Stomach (tissue), 9 donors: ENCODE measurements around the gene ZNRF3. TPM values are rescaled to one million over a fixed set of nuclear protein-coding genes. Genes with fewer than 3 reads are reported as not detected.
A peak's percentile ranks its signal among the peaks of the same experiment; 100 is the strongest.

Experiments used
- DNase-seq, 2 donors: peaks; one replicate each; pipeline versions ENCODE4 v3.0.0 to v3.0.0-alpha.2; 2013 to 2019
- H3K27ac ChIP-seq, 5 donors: fragments of 200-600 bp in 4 of 5; sonication (generic) in 4 of 5; one replicate each; pipeline ENCODE4 v1.5.1; 2013 to 2019; ENCODE audit warnings: mild to moderate bottlenecking in 1 of 5, moderate library complexity in 1 of 5
- H3K27me3 ChIP-seq, 3 donors: fragments of 200-600 bp; sonication (generic); one replicate each; pipeline ENCODE4 v1.5.1; 2017 to 2019; ENCODE audit warnings: mixed run types in 1 of 3
- H3K36me3 ChIP-seq, 4 donors: fragments of 200-600 bp; sonication (generic); 1 replicate in 3 of 4; 2 replicates in 1 of 4; pipeline ENCODE4 v1.5.1; 2016 to 2019
- H3K4me1 ChIP-seq, 4 donors: fragments of 200-600 bp; sonication (generic); one replicate each; pipeline ENCODE4 v1.5.1; 2016 to 2019
- H3K4me3 ChIP-seq, 4 donors: fragments of 200-600 bp; sonication (generic) in 3 of 4; one replicate each; pipeline ENCODE4 v1.5.1; 2016 to 2019; ENCODE audit warnings: mild to moderate bottlenecking in 1 of 4
- H3K9me3 ChIP-seq, 4 donors: fragments of 200-600 bp; sonication (generic); one replicate each; pipeline ENCODE4 v1.5.1; 2016 to 2019
- CTCF ChIP-seq, 7 experiments: fragments of 450-650 bp in 4 of 7; fragments of 200-600 bp in 3 of 7; sonication (generic) in 3 of 7; IDR thresholded peaks; one replicate each; pipeline ENCODE4 v1.5.1; 2016 to 2019; ENCODE audit warnings: antibody characterized with exemption in 7 of 7, control low read depth in 2 of 7, mild to moderate bottlenecking in 1 of 7
- EP300 ChIP-seq: sonication (generic); formaldehyde crosslinking; IDR thresholded peaks from one replicate; pipeline ENCODE4 v1.6.1; 2017; ENCODE audit warnings: antibody characterized with exemption
- POLR2A ChIP-seq, 4 donors: fragments of 450-650 bp; IDR thresholded peaks; one replicate each; pipeline ENCODE4 v1.6.1; 2016; ENCODE audit warnings: antibody characterized with exemption in 4 of 4, control low read depth in 2 of 4, mild to moderate bottlenecking in 1 of 4, moderate library complexity in 1 of 4
- POLR2AphosphoS5 ChIP-seq, 3 donors: sonication (generic); formaldehyde crosslinking; IDR thresholded peaks; one replicate each; pipeline ENCODE4 v1.6.1; 2016; ENCODE audit warnings: antibody characterized with exemption in 3 of 3
- WGBS, 5 donors: extraction: QIAGEN DNeasy Blood & Tissue Kit in 3 of 5; methylation state at CpG; one replicate each; pipeline versions ENCODE4 v1.1.5 to v1.1.7; 2013 to 2018; 5-methylcytosine and 5-hydroxymethylcytosine counted together
- intact Hi-C: fragments of 100-400 bp; cut with DNase I; formaldehyde crosslinking; loops from one replicate; pipeline ENCODE4 v1.15.1; 2023; ENCODE audit warnings: low total_unique reads
- polyA plus RNA-seq, 3 donors: library from polyadenylated mRNA; stranded (reverse); fragments of 200-250 nt; gene quantifications; one replicate each; pipeline ENCODE4 v1.2.3, GENCODE V29; 2013
- total RNA-seq, 5 donors: library from RNA; depleted of rRNA; stranded (reverse); fragments of >200 nt; gene quantifications; one replicate each; pipeline versions ENCODE4 v1.1.0 to v1.2.3, GENCODE V29; 2014 to 2016
- donor health status: healthy with polysubstance abuse.
- donor health status: Bipolar disorder and iron deficiency.
- donor health status: healthy.

The ZNRF3 gene
- total and polyA plus RNA-seq, 8 donors: 1.4 to 52.7 (median 3.6) TPM

DNA sequence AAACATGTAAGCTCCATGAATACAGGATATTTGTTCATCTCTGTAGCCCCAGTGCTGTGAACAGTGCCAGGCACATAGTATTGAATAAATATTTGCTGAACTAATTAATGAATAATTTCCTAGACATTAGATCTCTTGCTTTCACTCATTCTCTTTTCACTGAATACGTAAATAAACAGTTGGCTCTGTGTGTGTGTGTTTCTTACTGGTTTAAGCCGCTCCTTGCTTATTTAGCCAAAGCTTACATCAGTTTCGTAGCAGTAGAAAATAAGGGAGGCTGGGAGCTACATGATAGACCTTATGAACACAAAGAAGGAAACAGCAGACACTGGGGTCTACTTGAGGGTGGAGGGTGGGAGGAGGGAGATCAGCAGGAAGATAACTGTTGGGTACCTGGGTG lies 206.7 kb downstream of the ZNRF3 start:
- Histone ChIP-seq H3K27ac (peak overlapping the region in 3 of 5 donors; percentile 26 to 55 (median 53)), H3K4me1 (peaks cover 18 to 48% (median 42%) of the 10 kb centered on the region in 4 donors), H3K27me3 (no peaks in the 10 kb centered on the region), H3K4me3 (no peak overlapping the region), H3K9me3 (no peaks in the 10 kb centered on the region), H3K36me3 (peaks cover 0 to 3% (median under 1%) of the 10 kb centered on the region in 4 donors)
- WGBS, 5 donors: 21 to 51% (median 26%) methylated on average over 3 of the region's 3 CpGs
- intact Hi-C loops: no loop called here
- TF ChIP-seq EP300: no peak
- TF ChIP-seq CTCF (IDR thresholded peaks at IDR 0.05): no peak
- no peak for TF ChIP-seq POLR2AphosphoS5 (IDR thresholded peaks at IDR 0.05)
- TF ChIP-seq POLR2A (IDR thresholded peaks at IDR 0.05): no peak
- no peak for DNase-seq

- no peak for TF ChIP-seq CTCF (IDR thresholded peaks at IDR 0.05)
- TF ChIP-seq POLR2AphosphoS5 (IDR thresholded peaks at IDR 0.05): no peak
- no peak for TF ChIP-seq EP300
- no peak for TF ChIP-seq POLR2A (IDR thresholded peaks at IDR 0.05)
- H3K36me3 ChIP-seq: peaks cover 0 to 8% (median 3%) of the 10 kb centered on the region in 4 donors
- intact Hi-C loops: no loop called here
- DNase-seq: peak in 1 of 2 donors; percentile 46
- H3K27ac ChIP-seq: peak overlapping the region in 4 of 5 donors; percentile 30 to 73 (median 54)
- H3K27me3 ChIP-seq: no peaks in the 10 kb centered on the region
- no peaks in the 10 kb centered on the region for H3K9me3 ChIP-seq
- peaks cover 22 to 57% (median 53%) of the 10 kb centered on the region in 4 donors for H3K4me1 ChIP-seq
- no peak overlapping the region for H3K4me3 ChIP-seq
- WGBS, 5 donors: 14 to 52% (median 44%) methylated on average over 4 of the region's 4 CpGs
Measured at GRCh38 chr22:29092243-29092642, 208.9 kb downstream of the ZNRF3 start.

GRCh38 chr22:29093030-29093429 lies 209.7 kb downstream of the ZNRF3 start:
- no peaks in the 10 kb centered on the region for H3K27me3 ChIP-seq
- H3K4me1 ChIP-seq: peaks cover 22 to 57% (median 53%) of the 10 kb centered on the region in 4 donors
- H3K4me3 ChIP-seq: no peak overlapping the region
- H3K9me3 ChIP-seq: no peaks in the 10 kb centered on the region
- H3K36me3 ChIP-seq: peaks cover 0 to 8% (median 3%) of the 10 kb centered on the region in 4 donors
- DNase-seq: no peak
- no peak for TF ChIP-seq EP300
- TF ChIP-seq POLR2AphosphoS5 (IDR thresholded peaks at IDR 0.05): no peak
- no peak for TF ChIP-seq CTCF (IDR thresholded peaks at IDR 0.05)
- no peak for TF ChIP-seq POLR2A (IDR thresholded peaks at IDR 0.05)
- intact Hi-C loops: no loop called here
- 86 to 100% (median 92%) methylated on average over 1 of the region's 1 CpG for WGBS, 5 donors
- H3K27ac ChIP-seq: peak overlapping the region in 3 of 5 donors; percentile 49 to 73 (median 64)

DNA sequence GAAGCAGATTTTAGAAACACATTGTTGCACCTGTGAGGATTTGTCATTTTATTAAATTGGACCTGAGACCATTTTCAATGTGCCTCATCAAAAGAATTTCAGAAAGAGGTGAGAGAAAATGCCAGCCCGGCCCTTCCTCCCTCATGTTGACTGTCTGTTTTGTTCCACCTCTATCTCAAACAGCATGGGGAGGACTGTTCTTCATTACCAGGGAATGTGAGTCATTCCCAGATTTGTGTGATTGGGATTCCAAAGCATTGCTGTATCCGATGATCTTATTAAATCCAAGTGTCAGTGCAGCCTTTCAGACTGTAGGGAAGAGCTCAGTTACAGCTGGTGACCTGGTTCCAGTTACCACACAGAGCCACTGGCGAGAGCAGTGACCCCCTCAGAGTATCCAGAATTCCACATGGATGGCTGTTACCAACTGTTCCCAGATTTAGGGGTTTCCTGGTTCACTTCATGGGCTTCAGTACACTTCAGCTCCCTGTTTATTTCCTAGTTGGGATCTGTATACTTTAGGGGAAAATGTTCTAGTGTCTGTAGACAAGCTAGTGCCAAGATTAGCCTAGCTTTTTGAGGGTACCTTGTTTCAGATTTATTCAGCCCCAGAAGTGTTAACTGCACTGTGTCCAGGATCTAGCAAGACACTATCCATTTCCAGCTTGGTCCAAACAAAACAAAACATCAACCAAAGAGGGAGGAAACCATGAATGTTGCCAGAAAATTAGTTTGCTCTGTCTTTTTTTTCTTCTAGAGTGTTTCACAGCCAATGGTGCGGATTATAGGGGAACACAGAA lies 210.3 kb downstream of the ZNRF3 start:
- TF ChIP-seq POLR2AphosphoS5 (IDR thresholded peaks at IDR 0.05): no peak
- DNase-seq: peak in 1 of 2 donors; percentile 75
- H3K4me1 ChIP-seq: peaks cover 22 to 57% (median 53%) of the 10 kb centered on the region in 4 donors
- no peaks in the 10 kb centered on the region for H3K9me3 ChIP-seq
- no peaks in the 10 kb centered on the region for H3K27me3 ChIP-seq
- intact Hi-C loops: no loop called here
- no peak overlapping the region for H3K4me3 ChIP-seq
- H3K27ac ChIP-seq: peak overlapping the region in 4 of 5 donors; percentile 2 to 73 (median 56)
- H3K36me3 ChIP-seq: peaks cover 0 to 9% (median 3%) of the 10 kb centered on the region in 4 donors
- 53 to 75% (median 71%) methylated on average over 4 of the region's 4 CpGs for WGBS, 5 donors
